KMS-11 (cell line): Measurements from ENCODE around the gene WAPL.
A peak's percentile ranks its signal among the peaks of the same experiment; 100 is the strongest.

Source experiments
- H2AFZ ChIP-seq: fragments of 200-600 bp; sonication (generic); 2 replicates; pipeline ENCODE4 v1.6.1; 2016; ENCODE audit warnings: antibody characterized with exemption, mixed run types, low read depth
- H3K27ac ChIP-seq: fragments of 200-600 bp; sonication (generic); 2 replicates; pipeline ENCODE4 v1.6.1; 2016; ENCODE audit warnings: mild to moderate bottlenecking, mixed run types
- H3K27me3 ChIP-seq: fragments of 200-600 bp; sonication (generic); 2 replicates; pipeline ENCODE4 v1.6.1; 2017; ENCODE audit warnings: mild to moderate bottlenecking, low read depth, mixed run types, moderate library complexity; ENCODE audit not compliant: insufficient read depth
- H3K36me3 ChIP-seq: fragments of 200-600 bp; sonication (generic); 2 replicates; pipeline ENCODE4 v1.6.1; 2017; ENCODE audit warnings: mild to moderate bottlenecking, mixed run types; ENCODE audit not compliant: insufficient read depth
- H3K4me1 ChIP-seq: fragments of 200-600 bp; sonication (generic); 2 replicates; pipeline ENCODE4 v1.6.1; 2016; ENCODE audit warnings: mild to moderate bottlenecking, low read depth, mixed run types; ENCODE audit not compliant: poor library complexity, severe bottlenecking
- H3K4me2 ChIP-seq: fragments of 200-600 bp; sonication (generic); 2 replicates; pipeline ENCODE4 v1.7.0; 2016; ENCODE audit warnings: mild to moderate bottlenecking, mixed run types
- H3K4me3 ChIP-seq: fragments of 200-600 bp; sonication (generic); IDR thresholded peaks from 2 replicates; pipeline ENCODE4 v1.6.1; 2017; ENCODE audit warnings: low read depth, low read length, mixed read lengths; ENCODE audit not compliant: insufficient read depth
- H3K79me2 ChIP-seq: fragments of 200-600 bp; sonication (generic); 2 replicates; pipeline ENCODE4 v1.6.1; 2016; ENCODE audit warnings: low read depth, mixed run types; ENCODE audit not compliant: insufficient read depth
- H3K9ac ChIP-seq: fragments of 200-600 bp; sonication (generic); 2 replicates; pipeline ENCODE4 v1.6.1; 2016; ENCODE audit warnings: mild to moderate bottlenecking, mixed run types
- H4K20me1 ChIP-seq: fragments of 200-600 bp; sonication (generic); 2 replicates; pipeline ENCODE4 v1.6.1; 2016; ENCODE audit warnings: mild to moderate bottlenecking, mixed run types; ENCODE audit not compliant: insufficient read depth
- CTCF ChIP-seq: fragments of 200-600 bp; sonication (generic); conservative IDR thresholded peaks from 2 replicates; pipeline ENCODE4 v1.6.1; 2017; ENCODE audit warnings: low read depth, mild to moderate bottlenecking, antibody characterized with exemption, low read length, moderate library complexity, mixed read lengths

The WAPL gene

DNA sequence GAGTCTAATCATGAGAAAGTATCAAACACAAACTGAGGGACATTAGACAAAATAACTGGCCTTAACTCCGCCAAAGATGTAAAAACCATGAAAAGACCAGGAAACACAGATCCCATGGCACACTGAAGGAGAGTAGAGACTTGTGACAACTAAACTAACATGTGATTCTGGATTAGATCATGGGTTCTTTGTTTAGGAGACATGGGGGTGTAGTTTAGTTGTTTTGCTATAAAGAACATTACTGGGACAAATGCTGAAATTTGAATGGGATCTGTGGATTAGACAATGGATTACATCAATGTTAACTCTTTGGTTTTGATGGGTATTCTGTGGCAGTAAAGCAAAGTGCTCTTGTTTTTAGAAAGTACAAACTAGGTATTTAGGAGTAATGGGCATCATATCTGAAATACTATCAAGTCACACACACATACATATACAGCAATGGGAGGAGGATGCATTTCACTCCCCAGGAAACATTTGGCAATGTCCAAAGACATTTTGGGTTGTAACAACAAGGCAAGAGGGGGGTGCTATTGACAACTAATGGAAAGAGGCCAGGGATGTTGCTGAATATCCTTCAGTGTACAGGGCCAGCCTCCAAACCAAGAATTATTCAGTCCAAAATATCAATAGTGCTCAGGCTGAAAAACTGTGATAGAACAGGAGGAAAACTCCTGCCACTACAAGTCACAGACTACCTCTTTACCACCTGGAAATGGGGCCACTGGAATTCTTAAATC is 32.4 kb downstream of the WAPL start:
- no peak for TF ChIP-seq CTCF
- H3K4me3 ChIP-seq = no peak overlapping the region
- H3K79me2 ChIP-seq = no peaks in the 10 kb centered on the region; the same call in 1 of the 2 replicates
- H3K4me1 ChIP-seq = peaks cover 34% of the 10 kb centered on the region
- no peak overlapping the region for H3K27ac ChIP-seq
- H3K4me2 ChIP-seq = no peak overlapping the region
- H3K27me3 ChIP-seq = no peaks in the 10 kb centered on the region
- H3K36me3 ChIP-seq = no peaks in the 10 kb centered on the region
- no peak overlapping the region for H2AFZ ChIP-seq
- 0 out of 2 replicates have a peak, but pooled peaks cover 4% of the 10 kb centered on the region for H4K20me1 ChIP-seq
- H3K9ac ChIP-seq = no peak overlapping the region

DNA sequence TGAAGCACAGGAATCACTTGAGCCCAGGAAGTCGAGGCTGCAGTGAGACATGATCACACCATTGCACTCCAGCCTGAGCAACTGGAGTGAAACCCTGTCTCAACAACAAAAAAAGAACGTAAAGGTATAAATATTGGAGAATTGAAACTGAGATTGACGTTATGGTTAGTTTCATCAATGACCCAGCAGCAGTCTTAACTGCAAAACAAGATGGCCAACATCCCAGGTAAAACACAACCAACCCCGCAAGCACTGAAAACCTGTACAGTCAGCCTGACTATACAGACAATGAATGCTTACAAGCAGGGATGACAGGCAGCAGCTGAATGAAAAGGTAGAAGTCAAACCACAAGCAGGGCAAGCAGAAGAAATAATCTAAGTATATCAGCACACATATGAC is 34.7 kb downstream of the WAPL start:
- Histone ChIP-seq H3K4me1 (peaks cover 37% of the 10 kb centered on the region), H3K27me3 (no peaks in the 10 kb centered on the region), H2AFZ (no peak overlapping the region), H3K4me3 (no peak overlapping the region), H3K27ac (peak overlapping the region; percentile 6; the same call in 1 of the 2 replicates), H3K4me2 (peak overlapping the region; percentile 47; the same call in 1 of the 2 replicates), H3K36me3 (no peaks in the 10 kb centered on the region), H4K20me1 (0 out of 2 replicates have a peak, but pooled peaks cover 4% of the 10 kb centered on the region), H3K9ac (no peak overlapping the region), H3K79me2 (no peaks in the 10 kb centered on the region; the same call in 1 of the 2 replicates)
- no peak for TF ChIP-seq CTCF

DNA sequence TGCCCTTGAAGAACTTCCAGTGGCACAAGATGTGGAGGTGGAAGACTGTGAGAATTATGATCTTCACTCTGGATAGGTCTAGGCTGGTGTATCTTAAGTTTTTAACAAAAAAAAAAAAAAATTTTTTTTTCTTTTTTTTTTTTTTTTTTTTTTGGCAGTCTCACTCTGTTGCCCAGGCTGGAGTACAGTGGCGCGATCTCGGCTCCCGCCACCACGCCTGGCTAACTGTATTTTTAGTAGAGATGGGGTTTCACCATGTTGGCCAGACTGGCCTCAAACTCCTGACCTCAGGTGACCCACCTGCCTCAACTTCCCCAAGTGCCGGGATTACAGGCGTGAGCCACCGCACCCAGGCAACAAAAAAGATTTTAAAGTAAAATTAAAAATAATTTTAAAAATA is 37.9 kb downstream of the WAPL start:
- Histone ChIP-seq H3K36me3 (no peaks in the 10 kb centered on the region), H2AFZ (no peak overlapping the region), H3K4me1 (peaks cover 32% of the 10 kb centered on the region), H3K27me3 (no peaks in the 10 kb centered on the region), H3K27ac (no peak overlapping the region), H4K20me1 (no peaks in the 10 kb centered on the region), H3K9ac (no peak overlapping the region), H3K79me2 (no peaks in the 10 kb centered on the region; the same call in 1 of the 2 replicates), H3K4me3 (no peak overlapping the region), H3K4me2 (no peak overlapping the region)
- no peak for TF ChIP-seq CTCF

DNA sequence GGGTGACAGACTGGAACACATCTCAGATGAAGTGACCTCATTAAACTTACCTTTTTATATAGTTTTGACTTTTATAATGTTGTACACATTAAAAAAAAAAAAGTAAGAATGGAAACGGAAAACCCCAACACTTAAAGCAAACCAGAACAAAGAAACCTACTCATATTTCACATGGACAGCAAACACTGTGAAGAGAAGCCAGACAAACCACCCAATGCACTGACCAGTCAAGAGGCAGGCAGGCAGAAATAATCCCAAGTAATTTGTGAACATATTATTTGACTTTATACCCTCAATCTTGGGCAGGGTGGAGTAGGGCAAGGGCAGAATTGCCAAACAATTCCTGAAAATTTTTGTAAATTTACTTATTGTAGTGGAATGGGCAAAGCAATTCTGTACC is 39.8 kb downstream of the WAPL start:
- H3K9ac ChIP-seq = no peak overlapping the region
- no peaks in the 10 kb centered on the region for H3K36me3 ChIP-seq
- H2AFZ ChIP-seq = no peak overlapping the region
- no peaks in the 10 kb centered on the region for H3K27me3 ChIP-seq
- no peak for TF ChIP-seq CTCF
- H4K20me1 ChIP-seq = no peaks in the 10 kb centered on the region
- H3K27ac ChIP-seq = no peak overlapping the region
- peaks cover 14% of the 10 kb centered on the region for H3K4me1 ChIP-seq
- H3K79me2 ChIP-seq = no peaks in the 10 kb centered on the region; the same call in 1 of the 2 replicates
- no peak overlapping the region for H3K4me3 ChIP-seq
- H3K4me2 ChIP-seq = no peak overlapping the region
